Ovary (tissue), 9 donors: Measurements from ENCODE around the gene ITM2B. TPM values are rescaled to one million over a fixed set of nuclear protein-coding genes. Genes with fewer than 3 reads are reported as not detected.

Experiments used
- DNase-seq, 5 donors: peaks; one replicate each; pipeline ENCODE4 v3.0.0-alpha.2; 2019 to 2020
- H3K27ac ChIP-seq, 2 donors: fragments of 200-600 bp; one replicate each; pipeline versions ENCODE4 v1.5.1 to v1.8.0; 2019 to 2022
- H3K27me3 ChIP-seq: fragments of 200-600 bp; one replicate; pipeline ENCODE4 v1.8.0; 2022
- H3K36me3 ChIP-seq: fragments of 200-600 bp; sonication (generic); one replicate; pipeline ENCODE4 v1.5.1; 2019
- H3K4me1 ChIP-seq: one replicate; pipeline ENCODE4 v1.8.1; 2013; ENCODE audit warnings: mild to moderate bottlenecking, moderate library complexity; ENCODE audit not compliant: insufficient read depth
- H3K4me3 ChIP-seq: fragments of 200-600 bp; sonication (generic); one replicate; pipeline ENCODE4 v1.5.1; 2017
- H3K9me3 ChIP-seq, 2 donors: fragments of 200-600 bp in 1 of 2; sonication (generic) in 1 of 2; one replicate each; pipeline versions ENCODE4 v1.5.1 to v1.8.1; 2013 to 2019; ENCODE audit warnings: mild to moderate bottlenecking in 1 of 2, moderate library complexity in 1 of 2
- CTCF ChIP-seq, 3 donors: fragments of 450-650 bp in 2 of 3; fragments of 200-600 bp in 1 of 3; IDR thresholded peaks; one replicate each; pipeline versions ENCODE4 v1.5.1 to v1.8.0; 2016 to 2022; ENCODE audit warnings: antibody characterized with exemption in 3 of 3, mild to moderate bottlenecking in 1 of 3
- EP300 ChIP-seq: sonication (generic); formaldehyde crosslinking; IDR thresholded peaks from one replicate; pipeline ENCODE4 v1.6.1; 2017; ENCODE audit warnings: antibody characterized with exemption
- POLR2A ChIP-seq: fragments of 450-650 bp; IDR thresholded peaks from one replicate; pipeline ENCODE4 v1.6.1; 2017; ENCODE audit warnings: antibody characterized with exemption, mild to moderate bottlenecking, moderate library complexity
- WGBS, 3 donors: extraction: QIAGEN DNeasy Blood & Tissue Kit in 1 of 3; methylation state at CpG; one replicate each; pipeline versions ENCODE4 v1.1.5 to v1.1.7; 2013 to 2017; 5-methylcytosine and 5-hydroxymethylcytosine counted together
- intact Hi-C, 4 donors: fragments of 100-400 bp; cut with DNase I; formaldehyde crosslinking; loops; one replicate each; pipeline versions ENCODE4 v1.11.0 to v1.15.1; 2022 to 2023
- polyA plus RNA-seq, 2 donors: library from polyadenylated mRNA; stranded (reverse); fragments of 200-250 nt in 1 of 2; fragments of 350-450 nt in 1 of 2; fragmentation: Illumina TruSeq in 1 of 2; extraction: RNeasy Lipid Tissue Mini Kit (QIAGEN cat#74804) in 1 of 2; gene quantifications; one replicate each; pipeline ENCODE4 v1.2.3, GENCODE V29; 2013 to 2014
- total RNA-seq, 7 donors: library from RNA; depleted of rRNA in 2 of 7; stranded (reverse); fragments of >200 nt in 2 of 7; fragmentation: NEBNext Ultra II Directional in 3 of 7; extraction: Animal tissue kit (Norgen Biotek cat#: 25700) in 3 of 7; gene quantifications; one replicate each; pipeline versions ENCODE4 v1.1.0 to v1.2.4, GENCODE V29; 2016 to 2023
- donor health status: DM: no; HTN: no; CAD: no; lungs with moderate emphysema.
- donor health status: DM: no; HTN: no; CAD: no.
- donor health status: Bipolar disorder and iron deficiency.
- donor health status: DM: yes; HTN: yes; CAD: no.
- donor health status: DM: no; HTN: no; CAD: no.
- donor health status: DM: yes; HTN: yes; CAD: no.

ITM2B gene
- total and polyA plus RNA-seq, 9 donors, result 635 to 1,955 (median 903) TPM

DNA sequence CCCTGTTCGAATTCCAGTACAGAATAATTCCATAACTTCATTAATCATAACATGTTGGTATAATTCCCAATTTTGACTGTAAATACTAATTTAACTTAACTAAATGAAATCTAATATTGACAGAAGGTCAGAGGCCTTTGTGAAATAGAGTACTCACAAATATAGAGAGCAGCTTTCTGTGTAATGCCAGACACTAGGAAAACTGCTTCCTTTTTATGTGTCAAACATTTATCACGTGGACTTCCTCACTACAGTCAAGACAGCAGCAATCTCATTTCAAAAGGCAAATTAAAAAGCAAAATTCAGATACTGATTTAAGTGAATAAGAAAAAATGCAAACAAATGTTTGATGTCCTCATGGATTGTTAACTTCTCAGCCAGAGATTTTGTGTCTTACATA is 13.1 kb downstream of the ITM2B start:
- WGBS, 3 donors, result 48 to 55% (median 55%) methylated on average over 2 of the region's 2 CpGs
- TF ChIP-seq EP300 (no peak), CTCF (IDR thresholded peaks at IDR 0.05) (no peak), POLR2A (no peak)
- DNase-seq, result no peak
- intact Hi-C loops, result loop anchor here in 1 of 4 donors (10.0 kb wide), 1 partner anchor 59 kb away; the partner anchor contains the start of gene RB1
- Histone ChIP-seq H3K4me3 (no peak overlapping the region), H3K27me3 (no peaks in the 10 kb centered on the region), H3K36me3 (no peaks in the 10 kb centered on the region), H3K9me3 (no peaks in the 10 kb centered on the region), H3K4me1 (peaks cover 9% of the 10 kb centered on the region), H3K27ac (no peak overlapping the region)

DNA sequence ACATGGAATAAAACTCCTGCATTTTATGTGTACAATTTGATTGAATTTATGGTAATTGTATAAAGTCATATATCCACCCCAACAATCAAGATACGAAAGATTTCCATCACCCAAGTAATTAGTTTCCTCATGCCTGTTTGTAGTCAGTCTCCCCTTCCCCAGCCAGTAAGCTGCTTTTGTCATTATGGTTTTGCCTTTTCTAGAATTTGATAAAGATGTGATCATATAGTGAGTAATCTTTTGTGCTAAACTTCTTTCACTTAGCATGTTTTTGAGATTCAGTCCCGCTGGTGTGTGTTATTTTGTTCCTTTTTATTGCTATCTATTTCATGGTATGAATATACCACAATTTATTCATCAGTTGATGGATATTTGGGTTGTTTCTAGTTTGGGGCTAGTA is 16.0 kb downstream of the ITM2B start:
- peaks cover 10% of the 10 kb centered on the region for H3K4me1 ChIP-seq
- H3K9me3 ChIP-seq, result no peaks in the 10 kb centered on the region
- TF ChIP-seq EP300, result no peak
- TF ChIP-seq POLR2A, result no peak
- TF ChIP-seq CTCF (IDR thresholded peaks at IDR 0.05), result no peak
- no peak overlapping the region for H3K4me3 ChIP-seq
- H3K27ac ChIP-seq, result no peak overlapping the region
- intact Hi-C loops, result loop anchor here in 1 of 4 donors (10.0 kb wide), 1 partner anchor 56 kb away; the partner anchor contains the start of gene RB1
- 87 to 91% (median 88%) methylated on average over 2 of the region's 2 CpGs for WGBS, 3 donors
- no peak for DNase-seq
- no peaks in the 10 kb centered on the region for H3K27me3 ChIP-seq
- no peaks in the 10 kb centered on the region for H3K36me3 ChIP-seq

DNA sequence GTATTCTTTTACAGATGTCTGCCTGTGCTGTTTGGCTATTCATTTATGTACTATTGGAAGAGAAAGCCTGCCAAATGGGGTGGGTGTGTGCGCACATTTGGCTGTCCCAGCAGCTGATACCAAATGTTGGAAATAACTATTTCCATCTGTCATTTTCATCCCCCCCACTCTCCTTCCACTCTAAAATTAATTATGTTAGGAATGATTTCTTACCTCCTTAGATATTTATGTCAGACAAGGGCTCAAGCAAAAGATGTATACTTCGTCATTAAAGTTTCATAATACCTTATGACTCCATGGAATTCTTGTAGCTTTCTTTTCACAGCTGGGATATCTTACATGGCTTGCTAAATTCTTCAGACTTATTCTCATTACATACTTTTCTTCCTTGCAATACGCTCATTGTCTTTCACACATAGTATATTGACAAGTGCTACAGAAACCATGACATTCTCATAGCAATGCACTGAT is 18.6 kb downstream of the ITM2B start:
- Histone ChIP-seq H3K36me3 (no peaks in the 10 kb centered on the region), H3K27ac (peak overlapping the region in 1 of 2 donors; percentile 25), H3K4me1 (peaks cover 14% of the 10 kb centered on the region), H3K27me3 (no peaks in the 10 kb centered on the region), H3K4me3 (no peak overlapping the region), H3K9me3 (no peaks in the 10 kb centered on the region)
- DNase-seq, result peak in 1 of 5 donors; percentile 26
- intact Hi-C loops, result no loop called here
- WGBS, 3 donors, result 27 to 42% (median 31%) methylated on average over 3 of the region's 3 CpGs
- TF ChIP-seq CTCF (IDR thresholded peaks at IDR 0.05), result no peak
- no peak for TF ChIP-seq POLR2A
- TF ChIP-seq EP300, result no peak

DNA sequence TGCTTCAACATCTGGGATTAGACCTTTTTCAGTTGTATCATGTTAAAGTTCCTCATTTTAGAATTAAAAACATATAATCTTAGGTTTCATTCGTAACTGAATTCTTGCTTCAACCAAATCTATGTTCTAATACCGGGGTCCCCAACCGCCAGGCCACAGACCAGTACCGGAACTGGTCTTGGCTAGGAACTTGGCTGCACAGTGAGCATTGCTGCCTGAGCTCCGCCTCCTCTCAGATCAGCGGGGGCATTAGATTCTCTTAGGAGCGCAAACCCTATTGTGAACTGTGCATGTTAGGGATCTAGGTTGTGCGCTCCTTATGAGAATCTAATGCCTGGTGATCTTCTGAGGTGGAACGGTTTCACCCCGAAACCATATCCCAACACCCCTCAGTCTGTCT is 19.2 kb downstream of the ITM2B start:
- WGBS, 3 donors, result 79 to 86% (median 83%) methylated on average over 10 of the region's 10 CpGs
- peaks cover 9% of the 10 kb centered on the region for H3K4me1 ChIP-seq
- peak overlapping the region in 1 of 2 donors; percentile 25 for H3K27ac ChIP-seq
- H3K36me3 ChIP-seq, result no peaks in the 10 kb centered on the region
- no peaks in the 10 kb centered on the region for H3K27me3 ChIP-seq
- no peaks in the 10 kb centered on the region for H3K9me3 ChIP-seq
- no peak for DNase-seq
- intact Hi-C loops, result no loop called here
- no peak overlapping the region for H3K4me3 ChIP-seq
- no peak for TF ChIP-seq EP300
- TF ChIP-seq CTCF (IDR thresholded peaks at IDR 0.05), result no peak
- TF ChIP-seq POLR2A, result no peak
